ENCODE data around the gene ADISSP.

Gene ADISSP

DNA sequence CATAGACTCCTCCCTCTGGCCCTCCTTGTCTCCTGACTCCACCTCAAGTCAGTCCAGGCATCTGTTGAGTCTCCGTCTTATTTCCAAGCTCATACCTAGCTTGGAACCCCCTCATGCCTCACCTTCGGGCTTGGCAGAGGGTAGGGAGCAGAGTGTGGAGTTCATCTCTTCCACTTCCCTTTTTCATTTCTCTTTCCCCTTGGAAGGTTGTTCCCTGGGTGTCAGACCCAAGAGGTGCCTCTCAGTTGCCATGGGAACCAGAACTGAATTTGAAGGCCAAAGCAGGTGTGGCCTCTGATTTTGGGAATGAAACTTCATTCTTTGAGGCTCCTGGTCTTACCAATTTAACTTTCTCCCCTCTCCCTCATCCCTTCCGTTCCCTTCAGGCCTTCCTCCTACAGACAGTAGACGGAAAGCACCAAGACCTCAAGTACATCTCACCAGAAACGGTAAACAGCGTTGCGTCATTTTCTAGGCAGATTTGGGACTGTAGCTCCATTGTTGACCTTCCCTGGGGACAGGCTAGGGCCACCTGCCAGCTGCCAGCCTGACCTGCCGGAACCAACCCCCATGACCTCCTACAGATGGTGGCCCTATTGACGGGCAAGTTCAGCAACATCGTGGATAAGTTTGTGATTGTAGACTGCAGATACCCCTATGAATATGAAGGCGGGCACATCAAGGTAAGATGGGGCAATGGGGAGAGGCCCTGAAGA is 35.1 kb upstream of the ADISSP start:
- no peak for TF ChIP-seq ZFX (IDR thresholded peaks at IDR 0.05; ENCODE audit: borderline replicate concordance)
- TF ChIP-seq, protein P1, sequence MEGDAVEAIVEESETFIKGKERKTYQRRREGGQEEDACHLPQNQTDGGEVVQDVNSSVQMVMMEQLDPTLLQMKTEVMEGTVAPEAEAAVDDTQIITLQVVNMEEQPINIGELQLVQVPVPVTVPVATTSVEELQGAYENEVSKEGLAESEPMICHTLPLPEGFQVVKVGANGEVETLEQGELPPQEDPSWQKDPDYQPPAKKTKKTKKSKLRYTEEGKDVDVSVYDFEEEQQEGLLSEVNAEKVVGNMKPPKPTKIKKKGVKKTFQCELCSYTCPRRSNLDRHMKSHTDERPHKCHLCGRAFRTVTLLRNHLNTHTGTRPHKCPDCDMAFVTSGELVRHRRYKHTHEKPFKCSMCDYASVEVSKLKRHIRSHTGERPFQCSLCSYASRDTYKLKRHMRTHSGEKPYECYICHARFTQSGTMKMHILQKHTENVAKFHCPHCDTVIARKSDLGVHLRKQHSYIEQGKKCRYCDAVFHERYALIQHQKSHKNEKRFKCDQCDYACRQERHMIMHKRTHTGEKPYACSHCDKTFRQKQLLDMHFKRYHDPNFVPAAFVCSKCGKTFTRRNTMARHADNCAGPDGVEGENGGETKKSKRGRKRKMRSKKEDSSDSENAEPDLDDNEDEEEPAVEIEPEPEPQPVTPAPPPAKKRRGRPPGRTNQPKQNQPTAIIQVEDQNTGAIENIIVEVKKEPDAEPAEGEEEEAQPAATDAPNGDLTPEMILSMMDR (IDR thresholded peaks at IDR 0.05): no peak
- H3K27ac ChIP-seq: 0 out of 2 replicates have a peak overlapping the region, but pooled peaks have one; percentile 5

DNA sequence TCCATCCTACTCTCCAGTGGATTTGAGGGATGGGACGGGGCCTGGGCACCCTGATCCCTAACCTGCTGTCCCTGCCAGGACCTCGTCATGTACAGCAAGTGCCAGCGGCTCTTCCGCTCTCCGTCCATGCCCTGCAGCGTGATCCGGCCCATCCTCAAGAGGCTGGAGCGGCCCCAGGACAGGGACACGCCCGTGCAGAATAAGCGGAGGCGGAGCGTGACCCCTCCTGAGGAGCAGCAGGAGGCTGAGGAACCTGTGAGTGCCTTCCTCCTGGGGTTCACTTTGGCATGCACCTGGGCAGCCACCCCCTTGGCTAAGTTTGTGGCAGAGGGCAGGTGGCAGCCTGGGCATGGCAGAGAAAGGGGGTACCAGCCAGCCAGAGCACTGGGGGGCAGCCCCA is 34.3 kb upstream of the ADISSP start:
- 0 out of 2 replicates have a peak overlapping the region, but pooled peaks have one; percentile 4 for H3K27ac ChIP-seq
- TF ChIP-seq ZFX (IDR thresholded peaks at IDR 0.05; ENCODE audit: borderline replicate concordance): no peak
- TF ChIP-seq, protein P1 (IDR thresholded peaks at IDR 0.05): no peak

GRCh38 chr20:3801299-3801698 is 33.7 kb upstream of the ADISSP start:
- H3K27ac ChIP-seq: 0 out of 2 replicates have a peak overlapping the region, but pooled peaks have one; percentile 4
- TF ChIP-seq, protein P1 (IDR thresholded peaks at IDR 0.05): no peak
- no peak for TF ChIP-seq ZFX (IDR thresholded peaks at IDR 0.05; ENCODE audit: borderline replicate concordance)

- no peak overlapping the region for H3K27ac ChIP-seq
- TF ChIP-seq ZFX (IDR thresholded peaks at IDR 0.05; ENCODE audit: borderline replicate concordance): no peak
- TF ChIP-seq, protein P1 (IDR thresholded peaks at IDR 0.05): no peak
Observed at GRCh38 chr20:3800878-3801260, 33.3 kb upstream of the ADISSP start.

GRCh38 chr20:3800256-3800877 is 32.8 kb upstream of the ADISSP start:
- H3K27ac ChIP-seq: no peak overlapping the region
- TF ChIP-seq, protein P1 (IDR thresholded peaks at IDR 0.05): no peak
- no peak for TF ChIP-seq ZFX (IDR thresholded peaks at IDR 0.05; ENCODE audit: borderline replicate concordance)

GRCh38 chr20:3798908-3799248 is 31.3 kb upstream of the ADISSP start:
- no peak for TF ChIP-seq ZFX (IDR thresholded peaks at IDR 0.05; ENCODE audit: borderline replicate concordance)
- TF ChIP-seq, protein P1 (IDR thresholded peaks at IDR 0.05): no peak
- peak overlapping the region; percentile 97; the same call in 1 of the 2 replicates for H3K27ac ChIP-seq

- H3K27ac ChIP-seq: peak overlapping the region; percentile 97
- no peak for TF ChIP-seq ZFX (IDR thresholded peaks at IDR 0.05; ENCODE audit: borderline replicate concordance)
- TF ChIP-seq, protein P1 (IDR thresholded peaks at IDR 0.05): no peak
Observed at GRCh38 chr20:3798373-3798768, 30.8 kb upstream of the ADISSP start.
